GM12891 (cell line): ENCODE results near the gene DLGAP4.

Source experiments
- POLR2A ChIP-seq: IDR thresholded peaks from 2 replicates; pipeline ENCODE4 v1.6.1; 2011; ENCODE audit warnings: low read depth, low read length, control low read depth
- POLR2AphosphoS5 ChIP-seq: IDR thresholded peaks from 2 replicates; pipeline ENCODE4 v1.6.1; 2011; ENCODE audit warnings: low read depth, low read length, control low read depth

GRCh38 chr20:36562724-36563123, 256.6 kb downstream of the DLGAP4 start:
- TF ChIP-seq POLR2AphosphoS5 (no peak), POLR2A (no peak)
